RKO (cell line): ENCODE measurements around the gene CCDC134.

ENCODE experiments used
- DNase-seq: peaks from one replicate; pipeline ENCODE4 v3.0.0-alpha.2; 2016; ENCODE audit warnings: low spot score

The CCDC134 gene

DNA sequence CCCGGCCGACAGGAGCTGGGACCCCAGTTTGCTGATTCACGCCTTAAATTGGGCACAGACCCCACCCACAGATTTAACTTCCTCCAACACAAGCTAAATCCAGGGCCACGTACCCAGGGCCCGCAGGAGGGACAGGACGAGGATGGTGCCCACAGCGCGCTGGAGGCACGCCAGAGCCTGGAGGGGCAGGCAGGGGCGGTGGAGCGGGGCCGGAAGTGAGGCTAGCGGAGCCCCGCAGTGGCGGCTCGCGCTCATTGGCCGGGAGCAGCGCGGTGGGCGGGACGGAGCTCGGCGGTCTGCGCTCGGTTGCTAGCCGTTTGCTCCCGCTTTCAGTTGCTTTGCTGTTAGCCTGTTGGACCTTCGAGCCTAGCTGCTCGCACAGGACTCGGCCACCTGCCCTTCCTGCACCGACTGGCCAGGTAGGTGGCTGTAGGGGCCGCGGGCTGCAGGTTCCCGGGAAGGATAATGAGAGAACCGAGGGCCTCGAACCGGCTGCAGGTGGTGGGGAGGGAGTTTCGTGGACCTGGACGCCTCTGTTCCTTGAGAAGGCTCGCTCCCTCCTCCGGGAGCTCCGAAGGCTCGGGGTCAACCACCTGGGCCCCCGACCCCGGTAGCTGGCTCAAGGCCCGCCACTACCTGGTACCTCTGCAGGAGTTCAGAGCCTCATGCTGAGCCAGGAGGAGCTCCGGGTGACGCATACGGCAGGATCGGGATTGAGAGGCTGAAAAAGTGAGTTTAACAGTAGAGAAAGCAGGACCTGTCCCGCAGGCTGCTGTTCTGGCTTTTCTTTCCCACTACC, at the start of gene CCDC134:
TSS of gene CCDC134 (plus strand) at position 332 of the 799 bp plus-strand sequence. CDS start 8,212 bp downstream, outside the sequence.
- peak; percentile 91 for DNase-seq

GRCh38 chr22:41752011-41752970, 48.2 kb upstream of the CCDC134 start:
- DNase-seq = no peak

DNA sequence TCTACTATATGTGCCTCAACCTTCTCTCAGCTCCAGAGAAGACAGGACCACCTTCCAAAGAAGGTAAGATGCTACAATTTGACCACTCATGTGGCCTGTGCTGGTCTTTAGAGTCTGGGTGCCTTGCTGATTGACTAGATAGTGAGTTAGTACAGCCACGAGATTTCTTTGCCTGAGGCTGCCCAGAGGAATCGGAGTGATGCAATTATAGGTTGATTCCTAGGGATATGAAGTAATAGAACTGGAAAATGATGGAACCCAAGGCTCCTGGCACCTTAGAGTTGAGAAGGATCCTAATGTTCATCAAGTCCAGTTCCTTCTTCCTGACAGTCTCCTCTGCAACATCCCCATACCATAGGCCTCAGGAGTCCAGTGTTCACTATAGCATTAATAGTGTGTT, 46.5 kb upstream of the CCDC134 start:
- DNase-seq = no peak

GRCh38 chr22:41757502-41757901, 43.0 kb upstream of the CCDC134 start:
- DNase-seq = no peak

GRCh38 chr22:41758231-41758630, 42.2 kb upstream of the CCDC134 start:
- no peak for DNase-seq

- DNase-seq = no peak
Observed at GRCh38 chr22:41762980-41763779, 37.3 kb upstream of the CCDC134 start.

GRCh38 chr22:41766476-41766875, 34.0 kb upstream of the CCDC134 start:
- no peak for DNase-seq

DNA sequence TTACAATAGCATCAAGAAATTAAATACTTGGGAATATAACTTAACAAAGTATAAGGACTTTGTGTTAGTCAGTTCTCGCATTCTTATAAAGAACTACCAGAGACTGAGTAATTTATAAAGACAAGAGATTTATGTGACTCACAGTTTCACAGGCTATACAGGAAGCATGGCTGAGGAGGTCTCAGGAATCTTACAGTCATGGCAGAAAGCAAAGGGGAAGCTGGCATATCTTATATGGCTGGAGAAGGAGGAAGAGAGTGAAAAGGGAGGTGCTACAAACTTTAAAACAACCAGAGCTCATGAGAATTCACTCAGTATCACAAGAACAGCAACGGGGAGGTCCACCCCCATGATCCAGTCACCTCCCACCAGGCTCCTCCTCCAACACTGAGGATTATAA, 32.0 kb upstream of the CCDC134 start:
- peak; percentile 46 for DNase-seq

GRCh38 chr22:41770715-41771468, 29.6 kb upstream of the CCDC134 start:
- peak; percentile 40 for DNase-seq

GRCh38 chr22:41772198-41772597, 28.3 kb upstream of the CCDC134 start:
- DNase-seq = no peak

- DNase-seq = no peak
Observed at GRCh38 chr22:41772645-41773044, 27.8 kb upstream of the CCDC134 start.

DNA sequence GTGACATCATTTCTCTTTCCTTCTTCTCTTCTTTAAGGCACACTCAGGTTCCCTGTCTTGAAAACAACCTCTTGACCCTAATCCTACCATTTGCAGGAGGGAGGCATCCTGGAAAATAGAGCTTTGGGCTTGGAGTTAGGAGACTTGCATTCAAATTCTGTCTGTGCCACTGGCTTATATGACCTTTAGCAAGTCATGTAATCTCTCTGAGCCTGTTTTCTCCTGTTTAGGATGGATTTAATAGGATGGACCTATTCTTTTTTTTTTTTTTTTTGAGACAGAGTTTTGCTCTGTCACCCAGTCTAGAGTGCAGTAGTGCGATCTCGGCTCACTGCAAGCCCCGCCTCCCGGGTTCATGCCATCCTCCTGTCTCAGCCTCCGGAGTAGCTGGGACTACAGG, 25.1 kb upstream of the CCDC134 start:
- no peak for DNase-seq

DNA sequence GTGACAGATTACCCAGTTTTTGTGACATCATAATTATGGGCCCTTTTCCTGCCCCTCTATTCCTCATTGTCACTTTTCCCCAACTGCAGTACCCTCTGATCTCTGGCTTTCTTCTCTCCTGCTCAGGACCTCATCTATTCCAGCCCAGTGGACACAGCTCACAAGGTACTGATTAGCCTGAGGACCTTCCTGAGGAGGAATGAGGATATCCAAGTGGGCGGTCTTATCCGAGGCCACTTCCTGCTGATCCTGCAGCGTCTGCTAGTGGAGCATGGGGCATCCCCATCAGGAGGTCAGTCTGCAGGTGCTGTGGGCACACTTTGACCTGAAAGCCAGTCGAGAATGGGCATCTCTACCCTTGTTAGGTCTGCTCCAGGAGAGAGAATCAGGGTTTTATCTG, 24.5 kb upstream of the CCDC134 start:
- DNase-seq = no peak

DNA sequence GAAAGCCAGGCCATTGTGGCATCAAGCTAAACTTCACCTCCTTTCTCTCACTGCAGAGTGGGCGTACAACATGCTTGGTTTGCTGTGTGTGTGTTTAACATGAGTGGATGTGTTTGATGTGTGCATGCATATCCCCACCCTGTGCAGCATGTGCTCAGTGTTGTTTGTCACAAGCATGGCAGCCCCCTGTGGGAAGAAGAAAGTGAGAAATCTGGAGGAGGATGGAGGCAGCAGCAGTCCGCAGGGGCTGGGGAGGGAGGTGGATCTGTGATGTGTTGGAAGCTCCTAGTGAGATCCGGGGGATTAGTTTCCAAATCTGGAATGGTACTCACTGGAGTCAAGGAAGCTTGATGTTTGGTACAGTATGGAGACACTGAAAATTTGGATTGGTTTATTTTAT, 24.1 kb upstream of the CCDC134 start:
- DNase-seq = no peak

DNA sequence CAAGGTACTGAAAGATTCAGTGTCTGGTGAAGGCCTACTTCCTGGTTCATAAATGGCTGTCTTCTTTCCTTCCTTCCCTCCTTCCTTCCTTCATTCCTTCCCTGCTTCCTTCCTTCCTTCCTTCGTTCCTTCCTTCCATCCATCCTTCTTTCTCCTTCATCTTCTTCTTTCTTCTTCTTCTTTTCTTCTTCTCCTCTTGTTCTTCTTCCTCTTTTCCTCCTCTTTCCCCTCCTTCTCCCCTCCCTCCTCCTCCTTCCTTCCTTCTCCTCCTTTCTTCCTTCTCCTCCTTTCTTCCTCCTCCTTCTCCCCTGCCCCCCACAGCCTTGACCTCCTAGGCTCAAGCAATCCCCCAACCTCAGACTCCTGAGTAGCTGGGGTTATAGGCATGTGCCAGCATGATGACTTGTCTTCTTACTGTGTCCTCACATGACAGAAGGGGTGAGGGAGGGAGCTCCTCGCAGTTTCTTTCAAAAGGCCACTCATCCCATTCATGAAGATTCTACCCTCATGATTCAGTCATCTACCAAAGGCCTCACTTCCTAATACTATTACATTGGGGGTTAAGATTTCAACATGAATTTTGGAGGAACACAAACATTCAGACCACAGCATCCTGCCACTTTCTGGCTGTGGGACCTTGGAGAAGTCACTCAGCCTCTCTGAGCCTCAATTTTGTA, 22.6 kb upstream of the CCDC134 start:
- DNase-seq = no peak

DNA sequence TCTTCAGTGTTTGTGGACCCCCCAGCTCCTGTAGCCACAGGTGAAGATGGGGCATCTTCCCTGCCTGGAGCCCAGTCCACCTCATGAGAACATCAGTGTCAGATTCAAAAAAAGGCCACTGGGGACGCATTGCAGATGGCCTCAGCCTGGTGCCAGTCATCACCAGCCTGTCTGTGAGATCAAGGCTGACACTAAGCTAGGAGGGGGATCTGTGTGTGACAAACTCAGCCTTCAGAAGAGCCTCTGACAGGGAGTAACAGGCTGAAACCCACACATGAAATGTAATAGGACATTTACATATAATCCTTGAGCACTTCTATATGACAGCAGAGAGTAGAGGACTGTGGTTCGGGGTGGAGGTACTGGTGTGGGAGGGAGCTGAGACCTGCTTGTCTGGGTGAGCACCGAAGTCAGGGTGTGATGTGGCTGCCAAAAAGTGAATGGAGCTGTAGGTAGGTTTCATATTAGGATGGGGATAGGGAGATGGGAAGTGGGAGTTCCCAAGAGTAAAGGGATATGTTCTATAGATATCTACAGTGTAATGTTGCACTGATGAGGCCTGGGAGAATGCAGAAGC, 20.5 kb upstream of the CCDC134 start:
- DNase-seq = no peak

DNA sequence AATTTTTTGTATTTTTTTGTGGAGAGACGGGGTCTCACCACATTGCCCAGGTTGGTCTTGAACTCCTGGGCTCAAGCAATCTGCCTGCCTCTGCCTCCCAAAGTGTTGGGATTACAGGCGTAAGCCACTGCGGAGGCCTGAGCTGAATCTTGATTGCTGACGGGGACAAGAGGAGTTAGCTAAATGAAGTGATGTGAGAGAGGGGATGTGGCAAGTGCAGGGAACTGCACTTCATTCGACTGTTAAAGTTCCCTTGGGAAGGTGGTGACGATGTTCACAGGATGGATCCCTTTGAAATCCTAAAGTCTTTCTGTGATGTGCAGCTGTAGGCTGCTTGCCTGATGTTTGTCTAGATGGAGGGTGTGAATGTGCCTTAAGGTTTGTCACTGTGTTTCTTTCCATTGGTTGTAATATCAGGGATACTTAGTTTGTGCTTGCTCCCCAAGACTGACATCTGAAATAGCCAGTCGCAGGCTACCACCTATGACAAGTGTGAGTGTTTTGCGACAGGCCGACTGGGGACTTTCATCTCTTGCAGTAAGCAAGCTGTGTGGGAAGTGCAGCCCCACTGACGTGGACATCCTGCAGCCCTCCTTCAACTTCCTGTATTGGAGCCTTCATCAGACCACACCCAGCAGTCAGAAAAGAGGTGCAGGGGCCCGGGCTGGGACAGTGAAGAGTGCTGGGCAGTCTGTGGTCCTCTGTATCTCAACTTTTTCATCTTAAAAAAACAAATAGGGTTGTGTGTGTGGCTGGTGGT, 19.6 kb upstream of the CCDC134 start:
- no peak for DNase-seq

GRCh38 chr22:41781507-41781906, 19.0 kb upstream of the CCDC134 start:
- DNase-seq = no peak

GRCh38 chr22:41782316-41782715, 18.2 kb upstream of the CCDC134 start:
- DNase-seq = no peak

- DNase-seq = no peak
Observed at GRCh38 chr22:41782751-41783150, 17.7 kb upstream of the CCDC134 start.
